ENCODE data around the gene RHEX.
"Not testable (repeated sequence)": the region's sequence is repeated elsewhere in the genome, so short reads cannot be mapped to it uniquely, and the experiment has no call there.

Gene RHEX

DNA sequence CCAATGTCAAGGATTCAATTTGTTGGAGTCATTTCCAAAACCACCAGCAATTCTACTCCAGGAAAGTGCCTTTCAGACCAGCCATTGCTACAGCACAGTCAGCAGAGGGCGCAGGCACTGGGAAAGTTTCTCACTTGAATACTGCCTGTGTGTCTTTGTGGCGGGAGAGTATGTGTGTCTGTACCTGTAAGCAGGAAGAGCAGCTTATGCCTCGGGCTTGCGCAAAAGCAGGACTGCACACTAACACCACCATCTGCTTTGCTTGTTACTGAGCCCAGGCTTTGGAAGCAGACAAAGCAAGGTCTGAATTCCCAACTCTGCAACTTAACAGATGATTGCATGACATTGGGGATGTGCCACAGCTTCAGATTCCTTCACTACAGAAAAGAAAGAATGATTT, 22.3 kb upstream of the RHEX start:
- peak; percentile 86 for DNase-seq

GRCh38 chr1:206032380-206033140, 20.4 kb upstream of the RHEX start:
- no peak for DNase-seq

DNA sequence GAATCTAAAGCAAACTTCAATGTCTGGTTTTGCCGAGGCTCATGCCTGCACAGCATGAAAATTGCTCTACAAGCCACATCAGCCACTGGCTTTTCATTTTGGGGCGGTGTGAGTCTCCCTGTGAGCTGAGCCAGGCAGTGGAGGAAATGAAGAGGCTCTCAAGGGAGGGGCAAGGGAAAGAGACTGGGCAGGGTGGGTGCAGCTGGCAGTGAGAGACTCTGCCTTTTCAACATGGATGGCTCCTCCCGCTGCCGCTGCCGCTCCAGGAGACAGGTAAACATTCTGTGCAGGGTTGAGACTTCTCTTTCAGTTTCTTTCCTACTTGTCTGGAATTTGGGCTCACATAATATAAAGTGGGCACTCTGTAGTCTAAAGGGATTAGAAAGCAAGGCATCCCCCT, 17.9 kb upstream of the RHEX start:
- no peak for DNase-seq

DNA sequence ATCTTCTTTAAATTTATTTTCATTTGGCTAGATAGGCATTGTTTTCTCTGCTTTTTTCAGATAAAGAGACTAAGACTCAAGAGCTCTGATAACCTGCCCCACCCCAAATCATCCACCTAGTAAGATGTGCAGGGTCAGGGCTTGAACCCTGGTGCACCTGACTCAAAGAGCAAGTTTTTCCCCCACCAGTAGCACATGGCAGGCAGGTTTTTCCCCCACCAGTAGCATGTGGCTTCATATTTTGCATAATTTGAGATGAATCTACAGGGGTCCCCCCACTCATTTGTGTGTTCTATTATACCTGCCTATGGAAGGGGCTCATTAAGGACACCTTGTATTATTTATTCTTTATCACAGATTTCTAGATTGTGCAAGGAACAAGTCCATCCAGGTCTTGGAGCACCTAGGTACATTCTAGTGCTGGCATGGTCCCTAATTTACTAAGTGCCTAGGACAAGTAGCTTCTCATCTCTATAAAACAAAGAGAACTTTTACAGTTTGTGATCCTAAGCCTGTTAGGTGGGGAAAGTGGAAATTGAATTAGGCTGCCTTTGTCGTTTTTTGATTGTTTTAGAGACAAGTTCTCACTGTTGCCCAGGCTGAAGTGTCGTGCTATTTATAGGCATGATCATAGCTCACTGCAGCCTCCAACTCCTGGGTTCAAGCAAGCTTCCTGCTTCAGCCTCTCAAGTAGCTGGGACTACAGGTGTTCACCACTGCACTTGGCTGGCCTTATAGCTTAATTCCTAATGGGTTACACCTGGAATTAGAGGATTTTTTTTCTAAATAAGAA, 16.1 kb upstream of the RHEX start:
- DNase-seq: no peak

GRCh38 chr1:206037581-206037980, 15.4 kb upstream of the RHEX start:
- DNase-seq: no peak

DNA sequence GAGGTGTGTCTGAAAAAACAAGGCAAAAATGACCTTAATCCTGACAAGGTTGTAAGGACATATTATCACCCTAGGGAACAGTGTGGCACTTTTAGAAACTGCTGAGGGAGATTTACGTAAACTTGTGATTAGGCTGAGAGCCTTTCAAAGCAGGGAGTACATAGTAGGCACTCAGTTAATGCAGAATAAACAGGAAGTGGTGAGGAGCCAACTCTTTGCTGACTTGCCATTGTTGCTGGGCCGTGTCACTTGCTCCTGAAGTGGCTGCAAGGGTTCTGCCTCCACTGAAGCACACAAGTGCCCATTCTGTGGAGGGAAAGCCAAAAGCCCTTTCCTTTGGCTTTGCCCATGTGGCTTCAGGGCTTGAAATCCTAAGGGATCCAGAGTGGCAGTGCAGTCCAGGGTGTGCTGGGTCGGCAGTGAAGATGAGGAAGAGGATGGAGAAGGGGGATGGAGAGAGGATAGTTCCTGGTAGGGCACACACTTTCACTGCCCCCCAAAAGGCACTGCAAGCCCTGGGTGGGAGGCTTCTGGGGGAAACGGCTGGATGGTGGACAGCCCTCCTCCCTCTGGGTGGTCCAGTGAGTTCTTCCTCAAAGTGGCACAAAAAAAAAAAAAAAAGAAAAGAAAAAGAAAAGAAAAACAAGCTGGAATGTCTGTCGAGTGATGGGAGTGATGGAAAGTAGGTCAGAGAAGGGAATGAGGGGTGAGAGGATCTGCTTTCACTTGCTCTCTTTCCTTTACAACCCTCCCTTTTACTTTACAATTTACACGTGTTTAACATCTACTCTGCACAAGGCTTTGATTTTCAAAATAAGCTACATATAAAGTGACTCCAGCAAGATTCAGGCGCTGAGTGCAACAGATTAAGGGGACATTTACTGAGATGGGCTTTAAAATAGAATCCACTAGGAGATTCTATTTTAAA, 13.7 kb upstream of the RHEX start:
- DNase-seq: no peak

GRCh38 chr1:206040328-206040727, 12.6 kb upstream of the RHEX start:
- DNase-seq: no peak

DNA sequence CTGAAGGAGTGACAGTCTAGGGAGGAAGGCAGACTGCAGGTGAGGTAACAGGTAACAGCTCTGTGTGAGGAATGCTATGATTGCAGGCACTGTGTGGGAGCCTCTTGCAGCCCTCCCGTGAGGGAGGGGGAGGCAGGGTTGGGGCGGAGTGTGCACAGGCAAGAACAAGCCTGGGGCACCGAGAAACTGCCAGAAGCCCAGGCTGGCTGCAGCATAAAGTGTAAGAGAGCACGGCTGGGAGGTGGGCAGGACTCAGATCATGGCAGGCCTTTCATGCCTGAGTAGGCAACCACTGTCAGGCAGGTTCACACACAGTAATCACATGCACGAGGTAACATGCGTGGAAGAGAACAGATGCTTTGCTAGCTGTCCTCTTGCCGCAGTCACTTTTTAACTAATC, 11.3 kb upstream of the RHEX start:
- DNase-seq: peak; percentile 63

DNA sequence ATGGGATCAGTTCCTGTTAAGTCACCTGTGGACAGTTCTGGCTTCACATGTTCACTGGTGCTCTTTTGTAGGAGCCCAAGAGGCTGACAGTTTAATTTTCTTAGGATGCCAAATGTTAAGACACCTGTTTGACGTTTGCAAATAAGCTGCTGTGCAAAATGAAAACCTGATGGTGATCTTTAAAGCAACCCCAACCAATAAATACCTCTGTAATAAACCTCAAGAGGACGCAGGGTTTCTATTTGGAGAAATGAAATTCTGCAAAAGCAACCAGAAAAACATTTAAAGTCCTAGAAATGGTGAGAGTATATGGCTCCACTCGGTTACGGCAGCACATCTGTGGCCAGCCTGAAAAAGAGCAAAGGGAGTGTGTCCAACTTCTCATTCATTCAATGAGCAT, 5.7 kb upstream of the RHEX start:
- DNase-seq: no peak

GRCh38 chr1:206048582-206048981, 4.4 kb upstream of the RHEX start:
- no peak for DNase-seq

- no peak for DNase-seq
Observed at GRCh38 chr1:206049293-206049692, 3.7 kb upstream of the RHEX start.

DNA sequence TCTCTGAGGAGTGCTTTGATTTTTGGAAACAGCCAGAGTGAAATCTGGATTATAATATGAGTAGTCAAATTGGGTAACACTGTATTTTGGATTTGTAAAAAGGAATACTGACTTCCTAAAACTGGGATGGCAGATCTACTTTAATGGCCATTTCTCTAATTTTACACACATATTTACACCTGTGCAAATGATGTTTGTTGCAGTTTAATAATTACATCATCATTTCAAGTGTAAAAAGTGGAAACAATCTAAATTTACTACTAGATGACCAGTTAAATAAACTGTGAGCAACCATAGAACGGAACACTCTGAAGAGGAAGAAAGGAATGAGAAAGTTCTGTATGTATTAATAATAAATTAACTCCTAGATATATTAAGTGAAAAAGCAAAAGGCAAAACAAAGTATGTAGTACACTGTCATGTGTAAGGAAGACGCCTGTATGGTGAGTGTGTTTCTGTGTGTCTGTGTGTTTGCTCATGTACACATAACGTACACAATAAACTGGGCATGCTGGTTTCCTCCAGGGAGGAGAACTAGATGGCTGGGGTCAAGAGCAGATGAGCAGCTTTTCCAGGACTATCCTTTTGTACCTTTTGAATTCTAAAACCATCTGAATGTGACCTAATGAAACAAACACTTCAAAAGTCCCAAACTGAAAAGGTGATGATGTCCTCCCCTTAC, 2.9 kb upstream of the RHEX start:
- no peak for DNase-seq

GRCh38 chr1:206050655-206051235, 2.2 kb upstream of the RHEX start:
- peak; percentile 5 for DNase-seq

- DNase-seq: not testable (repeated sequence)
Observed at GRCh38 chr1:206052231-206052865, 625 bp upstream of the RHEX start.

- not testable (repeated sequence) for DNase-seq
Observed at GRCh38 chr1:206053616-206054015, 643 bp downstream of the RHEX start.

- DNase-seq: not testable (repeated sequence)
Observed at GRCh38 chr1:206055069-206055625, 2.2 kb downstream of the RHEX start.

- not testable (repeated sequence) for DNase-seq
Observed at GRCh38 chr1:206055639-206056323, 2.8 kb downstream of the RHEX start.

DNA sequence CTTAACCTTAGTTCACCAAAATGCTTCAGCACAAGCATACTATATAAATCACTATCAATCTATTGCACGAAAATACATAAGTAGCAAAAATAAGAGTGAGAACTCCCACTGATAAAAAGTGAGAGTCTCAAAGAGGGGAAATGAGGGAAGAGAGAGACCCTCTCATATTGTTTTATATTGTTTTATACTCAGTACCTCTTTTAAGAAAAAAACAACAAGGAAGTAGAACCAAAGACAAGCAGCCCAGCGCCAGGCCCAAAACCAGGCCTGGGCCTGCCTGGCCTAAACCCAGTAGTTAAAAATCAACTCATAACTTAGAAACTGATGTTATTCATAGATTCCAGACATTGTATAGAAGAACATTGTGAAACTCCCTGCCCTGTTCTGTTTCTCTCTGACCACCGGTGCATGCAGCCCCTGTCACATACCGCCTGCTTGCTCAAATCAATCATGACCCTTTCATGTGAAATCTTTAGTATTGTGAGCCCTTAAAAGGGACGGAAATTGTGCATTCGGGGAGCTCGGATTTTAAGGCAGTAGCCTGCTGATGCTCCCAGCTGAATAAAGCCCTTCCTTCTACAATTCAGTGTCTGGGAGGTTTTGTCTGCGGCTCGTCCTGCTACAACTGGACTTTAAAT, 5.4 kb downstream of the RHEX start:
- not testable (repeated sequence) for DNase-seq

DNA sequence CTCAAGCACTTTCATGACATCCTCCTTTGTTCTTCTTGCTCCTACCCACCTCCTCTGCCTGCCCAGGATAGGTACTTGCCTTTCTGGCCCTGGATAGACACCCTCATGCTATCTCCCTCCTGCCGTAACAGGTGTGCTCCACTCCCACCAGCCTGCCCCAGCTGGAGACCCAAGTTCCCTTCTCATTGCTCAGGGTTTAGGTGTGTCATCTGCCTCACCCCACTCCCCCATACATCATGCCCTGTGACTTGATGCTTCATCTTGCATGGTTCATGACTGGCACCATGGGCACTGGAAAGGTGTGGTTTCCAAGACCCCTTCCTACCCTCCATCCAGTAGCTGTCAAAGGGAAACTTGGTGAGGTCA, 5.9 kb downstream of the RHEX start:
- no peak for DNase-seq

DNA sequence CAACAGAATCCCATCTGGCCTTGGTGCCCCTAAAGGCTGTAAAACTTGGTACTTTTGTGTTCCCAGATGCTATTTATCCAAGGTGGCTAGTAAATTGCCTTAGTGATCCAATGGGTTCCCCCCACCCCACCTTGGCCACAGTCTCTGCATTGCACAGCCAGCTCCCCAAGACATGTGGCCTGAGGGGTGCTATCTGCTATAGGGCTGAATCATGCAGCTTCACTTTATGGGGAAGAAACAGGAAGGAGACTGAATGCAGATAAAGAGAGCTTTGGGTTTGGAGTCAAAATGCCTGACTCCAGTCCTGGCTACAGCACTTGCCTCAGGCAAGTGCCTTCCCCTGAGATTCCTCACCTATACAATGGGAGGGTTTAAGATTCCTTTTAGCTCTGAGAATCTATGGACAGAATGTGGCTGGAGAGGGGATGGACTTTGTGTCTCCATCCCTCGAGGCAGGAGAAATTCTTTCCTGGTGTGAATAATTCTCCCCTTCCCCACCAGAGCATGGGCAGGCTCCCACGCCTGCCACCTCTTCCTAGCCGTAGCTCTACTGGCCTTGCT, 6.5 kb downstream of the RHEX start:
- DNase-seq: no peak

Data from NCI-H1694 treated with DMSO at 0.1 percent for 48 hours (cell line).